ENCODE data around the gene DUSP9. TPM values are rescaled to one million over a fixed set of nuclear protein-coding genes. Genes with fewer than 3 reads are reported as not detected.

The DUSP9 gene
- total and polyA plus RNA-seq, 2 donors = 0.63 to 1.2 TPM

DNA sequence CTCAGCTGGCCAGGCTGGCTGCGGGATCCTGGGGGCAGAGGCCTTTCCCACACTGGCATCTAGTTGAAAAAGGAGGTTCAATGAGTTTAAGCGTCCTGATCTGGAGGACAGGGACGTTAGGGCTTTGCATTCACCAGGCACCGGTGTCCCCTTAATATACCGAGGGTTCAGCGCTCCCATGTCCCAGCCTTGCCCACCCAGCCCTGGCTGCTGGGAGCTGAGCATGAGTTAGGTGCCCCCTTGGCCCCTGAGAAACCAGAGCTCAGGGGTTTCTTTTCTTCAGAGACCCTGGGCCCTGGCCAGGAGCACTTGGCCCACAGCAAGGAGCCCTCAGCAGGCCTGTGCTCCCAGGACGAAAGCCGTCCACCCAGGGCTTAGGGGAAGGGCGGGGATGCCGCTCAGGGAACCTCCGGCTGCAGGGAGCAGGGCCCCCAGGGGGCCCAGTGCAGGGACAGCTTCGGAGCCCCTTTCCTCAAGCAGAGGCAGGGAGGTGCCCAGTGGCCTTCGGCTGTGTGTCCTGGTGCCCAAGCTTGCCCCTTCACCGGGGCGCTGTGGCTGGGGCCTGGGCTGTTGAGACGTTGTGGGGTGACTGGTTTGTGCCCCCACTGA, 20.9 kb upstream of the DUSP9 start:
- Histone ChIP-seq H3K27ac (ENCODE audit: low read depth) (no peak overlapping the region), H3K4me3 (ENCODE audit: low read depth, low read length) (no peak overlapping the region), H3K36me3 (ENCODE audit: insufficient read depth) (no peaks in the 10 kb centered on the region), H3K4me1 (ENCODE audit: insufficient read depth) (no peaks in the 10 kb centered on the region)
- WGBS = 88% methylated on average over 16 of the region's 16 CpGs
- no peak for DNase-seq (ENCODE audit: extremely low spot score)

DNA sequence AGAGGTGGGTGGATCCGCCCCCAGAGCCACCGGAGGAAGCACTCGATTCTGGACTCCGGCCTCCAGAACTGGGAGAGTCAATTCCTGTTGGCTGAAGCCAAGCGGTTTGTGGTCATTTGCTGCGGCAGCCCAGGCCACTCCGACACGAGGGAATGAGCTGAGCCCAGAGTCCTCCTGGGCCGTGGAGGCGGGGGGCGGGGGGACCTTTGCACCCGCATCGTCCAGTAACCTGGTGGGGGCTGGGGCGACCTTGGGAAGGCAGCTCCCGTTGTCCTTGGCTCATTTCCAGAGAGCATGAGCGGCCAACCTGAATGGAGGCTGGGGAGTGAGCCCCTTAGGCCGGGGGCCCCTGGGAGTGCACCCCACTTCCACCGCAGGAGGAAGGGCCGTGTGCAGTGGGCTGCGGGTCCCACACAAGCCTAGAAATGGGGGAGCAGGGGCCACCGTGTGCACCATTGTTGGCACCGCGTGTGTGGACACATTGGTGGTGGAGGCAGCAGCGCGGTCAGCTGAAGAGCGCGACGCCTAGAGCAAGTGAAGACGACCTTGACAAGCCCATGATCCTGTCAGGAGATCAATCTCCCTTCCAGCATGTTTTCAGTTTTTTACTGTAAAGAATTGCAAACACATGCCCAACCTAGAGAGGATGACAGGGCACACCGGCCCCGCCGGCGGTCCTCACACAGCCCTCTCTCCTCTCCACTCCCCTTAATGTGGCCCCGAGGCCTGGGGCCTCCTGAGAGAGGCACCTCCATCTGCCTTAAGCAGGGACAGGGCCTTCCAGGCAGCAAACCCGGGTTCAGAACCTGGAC, 19.9 kb upstream of the DUSP9 start:
- Histone ChIP-seq H3K36me3 (ENCODE audit: insufficient read depth) (no peaks in the 10 kb centered on the region), H3K4me3 (ENCODE audit: low read depth, low read length) (no peak overlapping the region), H3K4me1 (ENCODE audit: insufficient read depth) (no peaks in the 10 kb centered on the region), H3K27ac (ENCODE audit: low read depth) (no peak overlapping the region)
- WGBS = 82% methylated on average over 35 of the region's 35 CpGs
- no peak for DNase-seq (ENCODE audit: extremely low spot score)

DNA sequence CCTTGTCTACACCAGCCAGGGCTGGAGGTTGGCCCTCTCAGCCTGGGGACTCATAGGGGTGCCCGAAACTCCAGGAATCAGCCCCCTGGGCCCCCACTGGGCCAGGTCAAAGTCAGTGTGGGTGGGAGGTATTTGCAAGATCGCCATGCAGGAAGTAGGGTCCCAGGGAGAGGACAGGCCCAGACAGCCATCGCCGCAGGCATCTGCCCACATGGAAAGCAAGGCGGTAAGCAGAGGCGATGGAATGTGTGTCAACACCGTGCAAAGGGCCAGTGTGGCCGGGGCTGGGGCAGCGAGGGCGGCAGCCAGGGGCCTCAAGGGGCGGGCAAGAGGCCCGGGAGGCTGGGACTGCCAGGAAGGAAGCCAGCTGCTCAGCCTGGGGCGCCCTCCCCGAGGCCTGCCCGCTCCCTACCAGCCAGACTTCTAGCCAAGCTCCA, 19.3 kb upstream of the DUSP9 start:
- Histone ChIP-seq H3K4me3 (ENCODE audit: low read depth, low read length) (no peak overlapping the region), H3K36me3 (ENCODE audit: insufficient read depth) (no peaks in the 10 kb centered on the region), H3K4me1 (ENCODE audit: insufficient read depth) (no peaks in the 10 kb centered on the region), H3K27ac (ENCODE audit: low read depth) (no peak overlapping the region)
- WGBS = 69% methylated on average over 15 of the region's 15 CpGs
- no peak for DNase-seq (ENCODE audit: extremely low spot score)

DNA sequence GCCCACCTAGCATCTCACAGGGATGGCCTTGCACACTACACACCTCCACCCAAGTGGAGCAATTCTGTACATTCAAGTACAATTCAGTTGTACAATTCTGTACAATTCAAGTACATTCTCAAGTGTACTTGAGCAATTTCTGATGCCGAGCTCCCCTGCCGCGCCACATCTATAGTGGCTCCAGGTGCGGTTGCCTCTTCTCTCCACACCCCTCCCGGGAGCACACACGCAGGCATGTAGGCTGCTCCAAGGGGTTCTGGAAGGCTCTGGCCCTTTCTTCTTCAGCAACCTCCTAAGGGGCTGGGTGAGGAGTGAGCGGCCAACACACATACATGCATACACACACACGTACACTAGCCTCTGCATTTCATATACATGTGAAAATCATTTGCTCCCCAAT, 18.9 kb upstream of the DUSP9 start:
- H3K36me3 ChIP-seq (ENCODE audit: insufficient read depth) = no peaks in the 10 kb centered on the region
- WGBS = 95% methylated on average over 8 of the region's 8 CpGs
- no peak overlapping the region for H3K4me3 ChIP-seq (ENCODE audit: low read depth, low read length)
- H3K4me1 ChIP-seq (ENCODE audit: insufficient read depth) = no peaks in the 10 kb centered on the region
- no peak overlapping the region for H3K27ac ChIP-seq (ENCODE audit: low read depth)
- DNase-seq (ENCODE audit: extremely low spot score) = no peak

DNA sequence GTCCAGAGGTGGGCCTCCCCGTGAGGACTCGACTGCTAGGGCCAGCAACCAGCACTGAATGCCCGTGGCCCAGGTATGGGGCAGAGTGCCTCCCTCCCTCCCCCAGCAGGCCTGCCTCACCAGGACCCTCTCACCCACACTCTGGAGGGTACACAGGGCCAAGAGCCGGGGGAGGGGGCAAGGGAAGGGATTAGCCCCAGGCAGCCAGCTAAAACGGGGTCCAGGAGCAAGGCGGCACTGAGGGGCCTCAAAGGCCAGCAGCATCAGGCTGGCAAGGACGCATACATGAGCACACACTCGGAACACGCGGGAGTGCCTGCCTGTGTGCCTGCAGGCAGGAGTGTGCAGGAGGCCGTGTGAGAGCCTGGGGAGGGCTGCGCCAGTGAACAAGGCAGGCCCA, 18.3 kb upstream of the DUSP9 start:
- Histone ChIP-seq H3K4me1 (ENCODE audit: insufficient read depth) (no peaks in the 10 kb centered on the region), H3K36me3 (ENCODE audit: insufficient read depth) (no peaks in the 10 kb centered on the region), H3K4me3 (ENCODE audit: low read depth, low read length) (no peak overlapping the region), H3K27ac (ENCODE audit: low read depth) (no peak overlapping the region)
- no peak for DNase-seq (ENCODE audit: extremely low spot score)
- WGBS = 88% methylated on average over 12 of the region's 12 CpGs

DNA sequence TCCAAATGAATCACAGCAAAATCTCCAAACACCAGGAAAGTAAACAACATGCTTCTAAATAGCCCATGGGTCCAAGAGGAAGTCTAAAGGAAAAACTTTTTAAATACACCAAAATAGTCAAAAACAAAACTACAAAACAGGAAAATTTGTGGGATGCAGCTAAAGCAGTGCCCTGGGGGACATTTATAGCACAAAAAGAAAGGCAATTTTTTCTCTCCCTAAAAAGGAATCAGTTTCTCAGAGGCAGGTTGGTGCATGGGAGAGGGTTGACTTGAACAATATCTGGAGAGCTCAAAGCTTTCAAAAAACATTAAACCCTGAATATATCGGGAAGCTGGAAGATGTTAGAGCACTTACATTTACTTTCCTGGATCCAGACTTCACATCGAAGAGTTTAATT, 15.7 kb upstream of the DUSP9 start:
- H3K36me3 ChIP-seq (ENCODE audit: insufficient read depth) = no peaks in the 10 kb centered on the region
- no peak overlapping the region for H3K4me3 ChIP-seq (ENCODE audit: low read depth, low read length)
- WGBS = 99% methylated on average over 2 of the region's 2 CpGs
- H3K4me1 ChIP-seq (ENCODE audit: insufficient read depth) = no peaks in the 10 kb centered on the region
- no peak overlapping the region for H3K27ac ChIP-seq (ENCODE audit: low read depth)
- DNase-seq (ENCODE audit: extremely low spot score) = no peak

DNA sequence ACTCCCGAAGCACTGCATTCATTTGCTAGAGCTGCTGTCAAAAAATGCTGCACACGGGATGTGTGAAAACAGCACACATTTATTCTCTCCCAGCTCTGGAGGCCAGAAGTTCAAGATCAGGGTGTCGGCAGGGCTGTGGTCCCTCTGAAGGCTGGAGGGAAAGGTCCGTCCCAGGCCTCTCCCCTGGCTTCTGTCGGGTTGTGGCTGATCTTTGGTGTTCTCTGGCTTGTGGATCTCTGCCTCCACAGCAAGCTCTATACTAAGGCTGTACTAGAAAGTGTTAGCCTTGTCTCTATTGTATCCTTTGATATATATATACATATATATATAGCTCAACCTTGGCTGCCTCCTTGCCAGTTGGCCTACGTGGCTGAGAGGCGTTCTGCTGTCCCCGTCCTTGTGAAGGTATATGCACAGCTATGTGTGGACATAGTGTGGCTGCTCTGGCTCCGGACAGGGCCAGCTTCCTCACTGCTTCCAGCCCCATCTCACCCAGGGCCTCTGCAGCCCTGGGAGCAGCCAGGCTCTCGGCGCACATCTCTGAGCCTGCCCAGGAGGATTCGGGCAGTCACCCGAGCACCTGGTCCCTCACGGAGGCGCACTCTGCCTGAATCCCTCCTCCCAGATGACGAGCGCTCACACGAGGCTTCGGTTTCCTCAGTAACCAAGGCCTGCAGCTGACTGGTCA, 15.0 kb upstream of the DUSP9 start:
- Histone ChIP-seq H3K4me3 (ENCODE audit: low read depth, low read length) (no peak overlapping the region), H3K36me3 (ENCODE audit: insufficient read depth) (no peaks in the 10 kb centered on the region), H3K4me1 (ENCODE audit: insufficient read depth) (no peaks in the 10 kb centered on the region), H3K27ac (ENCODE audit: low read depth) (no peak overlapping the region)
- DNase-seq (ENCODE audit: extremely low spot score) = no peak
- 93% methylated on average over 19 of the region's 19 CpGs for WGBS

DNA sequence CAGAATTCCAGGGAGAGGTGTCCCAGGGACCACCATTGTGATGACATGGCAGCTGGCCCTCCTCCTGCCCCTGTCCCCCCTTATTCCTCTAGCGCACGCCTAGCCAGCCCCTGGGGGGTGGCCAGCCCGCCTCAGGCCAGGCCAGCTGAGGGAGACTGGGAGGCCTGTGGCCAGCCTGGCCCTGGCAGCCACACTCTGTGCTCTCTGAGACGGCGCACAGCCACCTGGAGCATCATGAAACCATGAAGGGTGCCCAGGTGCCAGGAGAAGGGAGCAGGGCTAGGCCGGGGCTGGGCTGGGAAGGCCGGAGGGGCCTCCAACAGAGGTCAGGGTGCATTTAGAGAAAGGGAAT, 14.4 kb upstream of the DUSP9 start:
- 97% methylated on average over 6 of the region's 7 CpGs for WGBS
- no peak for DNase-seq (ENCODE audit: extremely low spot score)
- no peaks in the 10 kb centered on the region for H3K4me1 ChIP-seq (ENCODE audit: insufficient read depth)
- H3K4me3 ChIP-seq (ENCODE audit: low read depth, low read length) = no peak overlapping the region
- no peaks in the 10 kb centered on the region for H3K36me3 ChIP-seq (ENCODE audit: insufficient read depth)
- H3K27ac ChIP-seq (ENCODE audit: low read depth) = no peak overlapping the region

DNA sequence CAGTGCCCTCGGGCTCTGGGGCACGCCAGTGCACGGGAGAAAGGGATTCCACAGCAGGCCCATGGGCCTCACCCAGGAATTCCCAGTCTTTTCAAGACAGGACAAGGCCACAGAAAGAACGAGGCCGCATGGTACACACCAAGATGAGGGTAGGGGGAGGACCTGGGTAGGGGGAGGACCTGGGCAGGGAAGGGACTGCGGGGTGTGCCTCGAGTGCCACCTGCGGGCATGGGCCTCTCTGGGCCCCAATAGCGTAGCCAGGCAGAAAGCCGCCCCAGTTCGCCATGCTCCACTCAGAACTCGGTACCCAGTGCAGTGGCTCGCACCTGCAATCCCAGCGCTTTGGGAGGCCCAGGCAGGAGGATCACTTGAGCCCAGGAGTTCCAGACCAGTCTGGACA, 14.0 kb upstream of the DUSP9 start:
- Histone ChIP-seq H3K36me3 (ENCODE audit: insufficient read depth) (no peaks in the 10 kb centered on the region), H3K4me3 (ENCODE audit: low read depth, low read length) (no peak overlapping the region), H3K4me1 (ENCODE audit: insufficient read depth) (no peaks in the 10 kb centered on the region), H3K27ac (ENCODE audit: low read depth) (no peak overlapping the region)
- over 99% methylated on average over 14 of the region's 14 CpGs for whole genome bisulfite sequencing
- no peak for DNase-seq (ENCODE audit: extremely low spot score)

DNA sequence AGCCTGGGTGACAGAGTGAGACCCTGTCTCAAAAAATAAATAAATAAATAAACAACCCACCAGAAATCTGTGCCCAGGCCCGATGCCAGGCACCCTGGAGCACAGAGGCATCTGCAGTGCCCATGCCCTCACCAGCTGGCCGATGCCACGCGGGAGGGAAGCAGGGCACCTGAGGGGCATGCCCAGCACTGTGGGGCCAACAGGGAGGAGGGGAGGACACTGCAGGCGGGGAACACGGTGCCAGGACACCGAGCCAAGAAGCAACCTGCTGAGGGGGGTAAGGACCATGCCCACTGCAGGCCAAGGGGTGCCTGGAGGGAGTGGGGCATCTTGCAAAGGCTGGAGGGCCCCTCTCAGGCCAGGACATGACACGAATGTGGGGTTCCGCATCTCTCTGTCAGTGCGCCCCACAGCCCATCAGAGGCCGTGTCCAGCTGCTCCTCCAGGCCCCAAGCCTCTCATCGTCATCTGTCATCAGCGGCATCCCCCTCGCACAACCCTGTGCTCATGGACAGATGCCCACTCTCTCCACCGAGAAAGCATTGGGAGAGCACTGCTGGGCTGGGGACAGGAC, 13.3 kb upstream of the DUSP9 start:
- 92% methylated on average over 14 of the region's 15 CpGs for WGBS
- DNase-seq (ENCODE audit: extremely low spot score) = no peak

DNA sequence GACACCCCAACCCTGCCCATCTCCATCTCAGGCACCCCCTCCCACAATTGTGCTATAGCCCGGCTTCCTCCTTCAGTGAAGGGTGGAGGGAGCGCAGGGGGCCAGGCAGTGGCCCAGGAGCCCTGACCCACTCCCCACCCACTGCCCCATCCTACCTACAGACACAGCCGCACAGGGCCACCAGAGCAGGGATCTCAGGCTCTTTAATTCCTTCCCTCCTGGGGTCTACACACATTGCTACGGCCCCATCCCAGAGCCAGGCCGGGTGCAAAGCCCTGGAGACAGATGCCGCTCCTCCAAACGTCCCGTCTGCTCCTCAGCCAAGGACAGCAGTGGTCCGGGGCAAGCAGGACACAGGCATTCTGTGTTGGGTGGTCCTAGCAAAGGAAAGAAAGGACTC, 12.8 kb upstream of the DUSP9 start:
- Histone ChIP-seq H3K27ac (ENCODE audit: low read depth) (no peak overlapping the region), H3K4me1 (ENCODE audit: insufficient read depth) (no peaks in the 10 kb centered on the region), H3K4me3 (ENCODE audit: low read depth, low read length) (no peak overlapping the region), H3K36me3 (ENCODE audit: insufficient read depth) (no peaks in the 10 kb centered on the region)
- 84% methylated on average over 9 of the region's 9 CpGs for WGBS
- no peak for DNase-seq (ENCODE audit: extremely low spot score)

More for the DNA sequence above, 13.3 kb upstream of the DUSP9 start:
- Histone ChIP-seq H3K4me3 (ENCODE audit: low read depth, low read length) (no peak overlapping the region), H3K4me1 (ENCODE audit: insufficient read depth) (no peaks in the 10 kb centered on the region), H3K36me3 (ENCODE audit: insufficient read depth) (no peaks in the 10 kb centered on the region), H3K27ac (ENCODE audit: low read depth) (no peak overlapping the region)

DNA sequence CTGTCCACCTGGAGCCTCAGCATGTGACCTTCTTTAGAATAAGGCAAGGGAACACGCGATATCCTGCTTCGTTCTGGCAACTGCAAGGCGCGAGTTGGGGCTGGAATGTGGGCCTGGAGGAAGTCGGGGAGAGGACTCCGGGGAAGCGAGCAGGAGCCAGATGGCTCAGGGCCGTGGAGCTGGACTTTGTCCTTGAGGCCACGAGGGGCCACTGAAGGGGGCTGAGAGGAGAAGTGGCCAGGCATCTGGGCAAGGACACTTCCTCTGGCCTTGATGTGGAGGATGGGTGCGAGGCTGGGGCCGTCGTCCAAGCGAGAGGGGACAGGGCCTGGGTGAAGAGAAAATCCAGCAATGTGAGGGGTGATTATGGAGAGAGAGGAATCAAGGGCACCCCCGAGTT, 12.2 kb upstream of the DUSP9 start:
- no peak for DNase-seq (ENCODE audit: extremely low spot score)
- no peak overlapping the region for H3K4me3 ChIP-seq (ENCODE audit: low read depth, low read length)
- WGBS = 43% methylated on average over 15 of the region's 15 CpGs
- H3K27ac ChIP-seq (ENCODE audit: low read depth) = no peak overlapping the region
- H3K4me1 ChIP-seq (ENCODE audit: insufficient read depth) = no peaks in the 10 kb centered on the region
- no peaks in the 10 kb centered on the region for H3K36me3 ChIP-seq (ENCODE audit: insufficient read depth)

DNA sequence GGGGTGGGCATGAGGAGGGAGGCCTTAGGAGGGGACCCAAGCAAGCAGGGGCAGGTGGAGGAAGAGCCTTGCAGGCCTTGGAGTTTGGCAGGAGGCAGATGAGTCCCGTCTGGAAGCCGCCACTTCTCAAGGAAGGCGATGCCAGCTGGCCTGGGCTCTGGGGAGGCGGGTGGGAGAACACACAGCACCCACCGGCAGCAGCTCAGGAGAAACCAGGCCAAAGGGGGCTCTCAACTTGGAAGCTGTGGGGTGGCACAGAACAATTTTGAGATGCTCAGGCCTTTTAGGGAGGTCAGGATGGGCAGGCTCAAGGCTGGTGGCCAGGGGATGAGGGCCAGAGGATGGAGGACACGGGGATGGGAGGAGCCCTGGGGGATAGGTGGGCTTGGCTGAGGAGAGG, 11.6 kb upstream of the DUSP9 start:
- no peak for DNase-seq (ENCODE audit: extremely low spot score)
- Histone ChIP-seq H3K27ac (ENCODE audit: low read depth) (no peak overlapping the region), H3K4me1 (ENCODE audit: insufficient read depth) (no peaks in the 10 kb centered on the region), H3K4me3 (ENCODE audit: low read depth, low read length) (no peak overlapping the region), H3K36me3 (ENCODE audit: insufficient read depth) (no peaks in the 10 kb centered on the region)
- 79% methylated on average over 6 of the region's 6 CpGs for WGBS
